Endometrial microvascular endothelial cells (primary cell): ENCODE measurements around the gene HIC2. TPM values are rescaled to one million over a fixed set of nuclear protein-coding genes. Genes with fewer than 3 reads are reported as not detected.
"Not testable (repeated sequence)": the region's sequence is repeated elsewhere in the genome, so short reads cannot be mapped to it uniquely, and the experiment has no call there.

Source experiments
- in situ Hi-C: cut with HindIII; loops from 2 replicates; pipeline ENCODE4 v1.10.0; 2017; ENCODE audit warnings: low sequenced_read_pairs, low pct_unique_long_range_greater_than_20kb; ENCODE audit errors: inconsistent ontology term
- total RNA-seq: library from RNA; depleted of rRNA; stranded (reverse); fragments of >200 nt; gene quantifications from one replicate; pipeline ENCODE4 v1.2.3, GENCODE V29; 2015; ENCODE audit errors: inconsistent ontology term

HIC2 gene
- 2.1 TPM for total RNA-seq

GRCh38 chr22:21417227-21417746, at the start of gene HIC2:
Gene HIC2 (plus strand): TSS chr22:21417371. CDS start chr22:21442832, 25,461 bp downstream.
- in situ Hi-C loops = not testable (repeated sequence)

GRCh38 chr22:21368603-21369310, 48.4 kb upstream of the HIC2 start:
- in situ Hi-C loops = not testable (repeated sequence)

- in situ Hi-C loops = not testable (repeated sequence)
Observed at GRCh38 chr22:21375880-21376279, 41.3 kb upstream of the HIC2 start.

- in situ Hi-C loops = not testable (repeated sequence)
Observed at GRCh38 chr22:21383701-21384467, 33.3 kb upstream of the HIC2 start, which contains the start of gene RIMBP3B. Gene RIMBP3B (plus strand): TSS chr22:21383751. CDS start chr22:21383859, 108 bp downstream.

- in situ Hi-C loops = not testable (repeated sequence)
Observed at GRCh38 chr22:21384468-21385357, 32.5 kb upstream of the HIC2 start.

GRCh38 chr22:21389480-21389879, 27.7 kb upstream of the HIC2 start:
- in situ Hi-C loops = not testable (repeated sequence)

GRCh38 chr22:21390013-21390412, 27.2 kb upstream of the HIC2 start:
- in situ Hi-C loops = not testable (repeated sequence)

GRCh38 chr22:21394613-21395012, 22.6 kb upstream of the HIC2 start:
- in situ Hi-C loops = not testable (repeated sequence)

- in situ Hi-C loops = not testable (repeated sequence)
Observed at GRCh38 chr22:21401197-21401969, 15.8 kb upstream of the HIC2 start.

- in situ Hi-C loops = not testable (repeated sequence)
Observed at GRCh38 chr22:21402763-21403314, 14.3 kb upstream of the HIC2 start.

GRCh38 chr22:21407139-21407538, 10.0 kb upstream of the HIC2 start:
- in situ Hi-C loops = not testable (repeated sequence)

- in situ Hi-C loops = not testable (repeated sequence)
Observed at GRCh38 chr22:21407792-21408191, 9.4 kb upstream of the HIC2 start.

- in situ Hi-C loops = not testable (repeated sequence)
Observed at GRCh38 chr22:21416375-21416774, 796 bp upstream of the HIC2 start.

- in situ Hi-C loops = not testable (repeated sequence)
Observed at GRCh38 chr22:21417853-21418252, 682 bp downstream of the HIC2 start.

GRCh38 chr22:21418974-21419638, 1.9 kb downstream of the HIC2 start:
- in situ Hi-C loops = not testable (repeated sequence)

- in situ Hi-C loops = not testable (repeated sequence)
Observed at GRCh38 chr22:21420180-21420763, 3.1 kb downstream of the HIC2 start.

GRCh38 chr22:21424084-21424709, 7.0 kb downstream of the HIC2 start:
- in situ Hi-C loops = not testable (repeated sequence)
